ENCODE data around the gene CACNA2D1.

GRCh38 chr7:82417898-82418297 lies 25.7 kb downstream of the CACNA2D1 start:
- no peak for TF ChIP-seq CTCF (conservative IDR thresholded peaks at IDR 0.05; ENCODE audit: low read depth, low read length)
- TF ChIP-seq EZH2phosphoT487 (IDR thresholded peaks at IDR 0.05; ENCODE audit: borderline replicate concordance, low read length) = no peak
- no peak for TF ChIP-seq EZH2 (IDR thresholded peaks at IDR 0.05; ENCODE audit: low read length, unreplicated experiment)

All from PC-3 (cell line).